ENCODE measurements around the gene RBM45.
"Not testable (repeated sequence)": the region's sequence is repeated elsewhere in the genome, so short reads cannot be mapped to it uniquely, and the experiment has no call there.

The RBM45 gene

GRCh38 chr2:178125862-178126261, 13.6 kb downstream of the RBM45 start:
- Mint-ChIP-seq H3K4me1 (no peaks in the 10 kb centered on the region), H3K27me3 (no peaks in the 10 kb centered on the region), H3K4me3 (no peak overlapping the region), H3K27ac (no peak overlapping the region), H3K9me3 (no peaks in the 10 kb centered on the region)
- DNase-seq (no peak), ATAC-seq (no peak)

GRCh38 chr2:178128836-178129630, 16.8 kb downstream of the RBM45 start:
- Mint-ChIP-seq H3K27ac (no peak overlapping the region), H3K9me3 (no peaks in the 10 kb centered on the region), H3K4me1 (no peaks in the 10 kb centered on the region), H3K4me3 (no peak overlapping the region), H3K27me3 (no peaks in the 10 kb centered on the region)
- DNase-seq = no peak
- ATAC-seq = no peak

- Mint-ChIP-seq H3K4me3 (no peak overlapping the region), H3K27ac (no peak overlapping the region), H3K27me3 (no peaks in the 10 kb centered on the region), H3K9me3 (no peaks in the 10 kb centered on the region), H3K4me1 (no peaks in the 10 kb centered on the region)
- DNase-seq (no peak), ATAC-seq (no peak)
These were observed 24.2 kb downstream of the RBM45 start for GRCh38 chr2:178136321-178137025.

- ATAC-seq = no peak
- Mint-ChIP-seq H3K9me3 (no peaks in the 10 kb centered on the region), H3K27me3 (peaks cover 26% of the 10 kb centered on the region), H3K4me3 (no peak overlapping the region), H3K4me1 (no peaks in the 10 kb centered on the region), H3K27ac (no peak overlapping the region)
- DNase-seq = no peak
These were observed 30.2 kb downstream of the RBM45 start for GRCh38 chr2:178142274-178143065.

- H3K9me3 Mint-ChIP-seq = no peaks in the 10 kb centered on the region
- no peaks in the 10 kb centered on the region for H3K4me1 Mint-ChIP-seq
- ATAC-seq = no peak
- no peak for DNase-seq
- H3K4me3 Mint-ChIP-seq = no peak overlapping the region
- peaks cover 32% of the 10 kb centered on the region for H3K27me3 Mint-ChIP-seq
- no peak overlapping the region for H3K27ac Mint-ChIP-seq
These were observed 31.2 kb downstream of the RBM45 start for GRCh38 chr2:178143481-178143880.

GRCh38 chr2:178152033-178152432, 39.8 kb downstream of the RBM45 start:
- no peak for ATAC-seq
- Mint-ChIP-seq H3K4me1 (no peaks in the 10 kb centered on the region), H3K4me3 (no peak overlapping the region), H3K27me3 (peaks cover 40% of the 10 kb centered on the region), H3K9me3 (peaks cover 7 to 16% of the 10 kb centered on the region in 2 donors), H3K27ac (no peak overlapping the region)
- no peak for DNase-seq

- no peak for ATAC-seq
- H3K27ac Mint-ChIP-seq = no peak overlapping the region
- H3K4me1 Mint-ChIP-seq = no peaks in the 10 kb centered on the region
- peaks cover 7 to 16% of the 10 kb centered on the region in 2 donors for H3K9me3 Mint-ChIP-seq
- DNase-seq = no peak
- peaks cover 38% of the 10 kb centered on the region for H3K27me3 Mint-ChIP-seq
- no peak overlapping the region for H3K4me3 Mint-ChIP-seq
These were observed 40.3 kb downstream of the RBM45 start for GRCh38 chr2:178152542-178152941.

GRCh38 chr2:178152977-178153376, 40.7 kb downstream of the RBM45 start:
- no peak overlapping the region for H3K4me3 Mint-ChIP-seq
- H3K27me3 Mint-ChIP-seq = peaks cover 36% of the 10 kb centered on the region
- H3K27ac Mint-ChIP-seq = no peak overlapping the region
- DNase-seq (no peak), ATAC-seq (no peak)
- peaks cover 7 to 16% of the 10 kb centered on the region in 2 donors for H3K9me3 Mint-ChIP-seq
- H3K4me1 Mint-ChIP-seq = no peaks in the 10 kb centered on the region

GRCh38 chr2:178153878-178154277, 41.6 kb downstream of the RBM45 start:
- ATAC-seq, H3K27ac Mint-ChIP-seq, H3K4me3 Mint-ChIP-seq, DNase-seq, H3K4me1 Mint-ChIP-seq: not testable (repeated sequence)
- H3K27me3 Mint-ChIP-seq = peaks cover 38% of the 10 kb centered on the region
- H3K9me3 Mint-ChIP-seq = peaks cover 7 to 16% of the 10 kb centered on the region in 2 donors

- ATAC-seq = no peak
- H3K27ac Mint-ChIP-seq = no peak overlapping the region
- H3K9me3 Mint-ChIP-seq = peaks cover 7 to 16% of the 10 kb centered on the region in 2 donors
- H3K27me3 Mint-ChIP-seq = peaks cover 27% of the 10 kb centered on the region
- no peak for DNase-seq
- no peak overlapping the region for H3K4me3 Mint-ChIP-seq
- no peaks in the 10 kb centered on the region for H3K4me1 Mint-ChIP-seq
These were observed 43.3 kb downstream of the RBM45 start for GRCh38 chr2:178155524-178155923.

- Mint-ChIP-seq H3K27ac (no peak overlapping the region), H3K27me3 (peaks cover 34% of the 10 kb centered on the region), H3K9me3 (peaks cover 7 to 16% of the 10 kb centered on the region in 2 donors), H3K4me1 (no peaks in the 10 kb centered on the region), H3K4me3 (no peak overlapping the region)
- DNase-seq (no peak), ATAC-seq (no peak)
These were observed 45.3 kb downstream of the RBM45 start for GRCh38 chr2:178157574-178157973.

- Mint-ChIP-seq H3K27me3 (peaks cover 36% of the 10 kb centered on the region), H3K9me3 (peaks cover 6 to 10% of the 10 kb centered on the region in 2 donors), H3K4me1 (peaks cover 6% of the 10 kb centered on the region), H3K4me3 (no peak overlapping the region), H3K27ac (no peak overlapping the region)
- ATAC-seq = no peak
- DNase-seq = no peak
These were observed 47.7 kb downstream of the RBM45 start for GRCh38 chr2:178159966-178160365.

GRCh38 chr2:178160601-178161000, 48.4 kb downstream of the RBM45 start:
- ATAC-seq = no peak

GRCh38 chr2:178163395-178163794, 51.2 kb downstream of the RBM45 start:
- Mint-ChIP-seq H3K4me1 (peaks cover 6% of the 10 kb centered on the region), H3K4me3 (no peak overlapping the region), H3K27me3 (peaks cover 20% of the 10 kb centered on the region), H3K27ac (no peak overlapping the region), H3K9me3 (no peaks in the 10 kb centered on the region)
- ATAC-seq (no peak), DNase-seq (no peak)

More at GRCh38 chr2:178160601-178161000, 48.4 kb downstream of the RBM45 start:
- Mint-ChIP-seq H3K27ac (no peak overlapping the region), H3K27me3 (peaks cover 29% of the 10 kb centered on the region), H3K9me3 (peaks cover 0 to 4% of the 10 kb centered on the region in 2 donors), H3K4me1 (peaks cover 6% of the 10 kb centered on the region), H3K4me3 (no peak overlapping the region)
- DNase-seq = no peak

GRCh38 chr2:178163911-178164310, 51.7 kb downstream of the RBM45 start:
- Mint-ChIP-seq H3K9me3 (no peaks in the 10 kb centered on the region), H3K27ac (no peak overlapping the region), H3K4me3 (no peak overlapping the region), H3K27me3 (peaks cover 18% of the 10 kb centered on the region), H3K4me1 (peaks cover 6% of the 10 kb centered on the region)
- ATAC-seq (no peak), DNase-seq (no peak)

- no peak overlapping the region for H3K27ac Mint-ChIP-seq
- H3K27me3 Mint-ChIP-seq = peaks cover 18% of the 10 kb centered on the region
- no peak overlapping the region for H3K4me3 Mint-ChIP-seq
- H3K9me3 Mint-ChIP-seq = no peaks in the 10 kb centered on the region
- ATAC-seq (no peak), DNase-seq (no peak)
- H3K4me1 Mint-ChIP-seq = no peaks in the 10 kb centered on the region
These were observed 61.4 kb downstream of the RBM45 start for GRCh38 chr2:178173657-178174056.
